ENCODE measurements around the gene AP3D1.
A peak's percentile ranks its signal among the peaks of the same experiment; 100 is the strongest.
"Not testable (repeated sequence)": the region's sequence is repeated elsewhere in the genome, so short reads cannot be mapped to it uniquely, and the experiment has no call there.

AP3D1 gene

DNA sequence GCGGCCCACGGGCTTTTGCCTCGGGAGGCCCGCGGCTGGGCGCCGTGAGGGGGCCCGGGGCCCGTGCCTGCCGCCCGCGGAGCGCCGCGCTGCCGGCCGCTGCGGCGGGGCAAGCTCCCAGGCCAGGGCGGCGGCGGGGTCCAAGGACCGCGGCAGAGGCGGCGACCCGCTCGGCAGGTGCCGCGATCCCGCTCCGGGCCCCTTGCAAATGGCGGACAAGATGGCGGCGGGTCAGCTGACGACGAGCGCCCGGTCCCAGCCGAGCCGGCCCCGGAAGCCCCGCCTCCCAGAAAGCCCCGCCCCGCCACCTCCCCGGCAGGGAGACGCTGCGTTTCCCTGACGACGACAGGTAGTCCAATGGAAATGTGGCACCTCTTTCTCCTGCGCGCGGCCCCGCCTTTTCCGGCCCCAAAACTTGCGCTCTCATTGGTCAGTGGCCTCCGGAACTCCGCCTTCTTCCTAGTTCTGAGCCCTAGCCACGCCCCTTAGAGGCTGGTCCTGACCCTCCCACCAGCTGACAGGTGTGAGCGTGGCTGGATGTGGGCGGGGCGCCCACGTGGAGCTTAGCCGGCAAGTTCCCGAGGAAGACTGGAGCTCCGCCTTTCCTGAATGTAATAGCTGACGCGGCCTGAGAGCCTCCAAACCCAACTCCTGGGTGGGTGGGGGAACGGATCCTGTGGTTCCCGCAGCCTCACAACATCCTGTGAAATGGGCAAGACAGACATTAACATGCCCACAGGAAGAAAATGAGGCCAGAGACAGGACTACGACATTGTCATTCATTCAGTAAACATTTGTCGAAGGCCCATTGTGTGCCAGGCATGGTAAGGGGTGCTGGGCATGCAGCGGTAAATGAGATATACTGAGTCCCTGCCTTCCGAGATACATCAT is at the start of gene AP3D1:
AP3D1 (minus strand) TSS at position 228 of the 891 bp plus-strand sequence. CDS start 232 bp downstream, outside the sequence.
- DNase-seq (ENCODE audit: low read depth in 2 of 2), result peak; percentile 99 to 100

DNA sequence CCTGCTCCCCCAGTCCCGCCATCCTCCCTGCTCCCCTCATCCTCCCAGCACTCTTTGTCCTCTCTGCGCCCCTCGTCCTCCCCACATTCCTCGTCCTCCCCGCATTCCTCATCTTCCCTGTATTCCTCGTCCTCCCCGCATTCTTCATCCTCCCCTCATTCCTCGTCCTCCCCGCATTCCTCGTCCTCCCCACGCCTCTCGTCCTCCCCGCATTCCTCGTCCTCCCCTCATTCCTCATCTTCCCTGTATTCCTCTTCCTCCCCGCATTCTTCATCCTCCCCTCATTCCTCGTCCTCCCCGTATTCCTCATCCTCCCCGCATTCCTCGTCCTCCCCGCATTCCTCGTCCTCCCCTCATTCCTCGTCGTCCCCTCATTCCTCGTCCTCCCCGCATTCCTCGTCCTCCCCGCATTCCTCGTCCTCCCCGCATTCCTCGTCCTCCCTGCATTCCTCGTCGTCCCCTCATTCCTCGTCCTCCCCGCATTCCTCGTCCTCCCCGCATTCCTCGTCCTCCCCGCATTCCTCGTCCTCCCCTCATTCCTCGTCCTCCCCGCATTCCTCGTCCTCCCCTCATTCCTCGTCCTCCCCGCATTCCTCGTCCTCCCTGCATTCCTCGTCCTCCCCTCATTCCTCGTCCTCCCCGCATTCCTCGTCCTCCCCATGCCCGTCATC is 49.4 kb upstream of the AP3D1 start:
- not testable (repeated sequence) for DNase-seq (ENCODE audit: low read depth in 2 of 2)

GRCh38 chr19:2199861-2200623 is 48.7 kb upstream of the AP3D1 start:
- no peak for DNase-seq (ENCODE audit: low read depth in 2 of 2)

DNA sequence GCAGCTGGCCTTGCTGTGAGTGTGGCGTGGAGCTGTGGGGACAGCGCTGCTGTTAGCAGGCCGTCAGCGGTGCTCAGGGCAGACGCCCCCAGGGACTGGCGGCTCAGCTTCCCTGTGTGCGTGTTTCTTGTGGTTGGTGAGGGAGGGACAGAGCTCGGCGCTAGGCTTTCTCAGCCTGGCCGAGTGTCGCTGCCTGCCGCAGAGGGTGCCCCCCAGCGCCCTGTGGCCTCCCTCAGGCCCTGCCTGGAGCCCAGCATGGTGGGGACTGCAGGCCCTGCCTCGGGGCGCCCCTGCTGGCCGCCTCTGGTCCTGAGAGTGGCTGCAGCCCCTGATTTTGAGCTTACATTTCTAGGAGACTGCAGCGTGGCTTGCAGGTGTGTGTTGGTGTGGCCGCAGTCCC is 47.8 kb upstream of the AP3D1 start:
- no peak for DNase-seq (ENCODE audit: low read depth in 2 of 2)

- DNase-seq (ENCODE audit: low read depth in 2 of 2), result no peak
Observed at GRCh38 chr19:2198317-2198716, 47.0 kb upstream of the AP3D1 start.

DNA sequence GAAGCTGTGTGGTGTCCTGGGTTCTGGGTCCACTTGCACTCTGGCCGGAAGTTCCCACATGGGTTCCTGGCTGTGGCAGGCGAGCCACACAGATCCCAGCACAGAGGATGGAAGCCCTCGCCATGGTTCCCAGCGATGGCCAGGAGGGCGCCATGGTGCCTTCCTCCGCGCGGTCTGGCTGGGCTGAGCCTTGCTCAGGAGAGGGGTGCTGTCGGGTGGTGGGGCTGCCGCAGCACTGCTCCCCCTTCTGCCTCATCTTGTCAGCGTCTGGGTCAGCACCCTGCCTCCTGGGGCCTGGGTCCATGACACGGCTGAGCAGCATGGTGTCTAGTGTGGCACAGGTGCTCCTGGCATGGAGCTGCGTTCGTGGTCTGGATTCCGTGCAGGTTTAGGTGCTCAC is 45.9 kb upstream of the AP3D1 start:
- no peak for DNase-seq (ENCODE audit: low read depth in 2 of 2)

DNA sequence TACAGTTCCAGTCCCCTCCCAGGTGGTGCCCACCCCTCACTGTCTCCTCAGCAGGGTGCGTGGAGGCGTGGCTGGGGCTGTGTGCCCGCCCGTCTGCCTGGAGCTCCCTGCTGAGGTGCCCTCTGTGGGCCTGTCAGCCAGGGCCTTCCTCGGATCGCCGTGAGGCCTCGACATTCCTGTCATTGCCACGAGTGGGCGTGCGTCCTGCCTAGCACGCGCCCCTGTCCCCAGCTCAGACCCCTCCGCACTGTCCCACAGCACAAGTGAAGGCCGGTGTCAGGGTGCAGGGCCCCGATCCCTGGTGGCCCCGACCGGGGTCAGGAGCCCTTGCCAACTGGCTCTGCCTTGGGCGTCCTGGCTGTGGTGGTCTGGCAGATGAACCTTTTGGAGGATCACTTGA is 44.5 kb upstream of the AP3D1 start:
- no peak for DNase-seq (ENCODE audit: low read depth in 2 of 2)

DNA sequence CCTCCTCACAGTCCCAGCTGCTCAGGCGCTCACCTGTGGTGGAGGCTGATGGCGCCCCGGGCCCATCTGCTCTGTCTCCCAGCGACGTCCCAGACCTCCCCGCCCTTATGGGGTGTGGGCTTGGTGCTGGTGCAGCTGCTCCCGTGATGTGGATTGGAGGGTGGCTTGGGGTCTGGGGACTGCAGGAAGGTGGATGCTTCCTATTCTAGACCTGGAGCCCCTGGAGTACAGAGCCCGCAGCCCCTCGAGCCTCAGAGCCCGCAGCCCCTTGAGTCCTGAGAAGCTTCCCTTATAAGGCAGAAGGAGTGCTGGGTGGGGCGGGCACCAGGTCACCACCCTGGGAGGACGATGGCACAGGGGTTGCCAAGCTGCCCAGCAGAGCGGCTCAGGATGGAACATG is 44.0 kb upstream of the AP3D1 start:
- no peak for DNase-seq (ENCODE audit: low read depth in 2 of 2)

DNA sequence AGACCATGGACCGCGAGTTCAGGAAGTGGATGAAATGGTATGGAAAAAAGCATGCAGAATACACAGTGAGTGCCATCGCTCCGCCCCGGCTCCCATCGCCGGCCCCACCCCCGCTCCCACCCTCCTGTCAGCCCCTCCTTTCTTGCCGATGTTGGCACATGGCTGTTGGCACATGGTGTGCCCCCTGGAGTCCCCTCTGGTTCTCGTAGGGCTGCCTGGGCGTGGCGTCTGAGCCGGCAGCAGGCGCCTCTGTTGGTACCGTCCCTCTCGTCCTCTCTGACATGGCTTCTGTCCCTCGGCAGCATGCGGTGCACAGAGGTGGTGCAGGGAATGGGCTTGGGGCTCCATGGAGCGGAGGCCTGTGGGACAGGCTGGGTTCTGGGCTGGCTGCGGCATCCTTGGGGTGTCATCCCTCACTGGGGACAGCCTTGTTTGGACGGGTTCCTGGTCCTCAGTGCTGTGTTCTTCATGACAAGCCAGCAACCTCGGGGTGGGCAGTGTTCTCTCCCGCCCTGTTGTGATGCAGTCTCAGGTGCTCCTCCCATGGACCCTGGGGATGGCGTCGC is 43.2 kb upstream of the AP3D1 start:
- no peak for DNase-seq (ENCODE audit: low read depth in 2 of 2)

DNA sequence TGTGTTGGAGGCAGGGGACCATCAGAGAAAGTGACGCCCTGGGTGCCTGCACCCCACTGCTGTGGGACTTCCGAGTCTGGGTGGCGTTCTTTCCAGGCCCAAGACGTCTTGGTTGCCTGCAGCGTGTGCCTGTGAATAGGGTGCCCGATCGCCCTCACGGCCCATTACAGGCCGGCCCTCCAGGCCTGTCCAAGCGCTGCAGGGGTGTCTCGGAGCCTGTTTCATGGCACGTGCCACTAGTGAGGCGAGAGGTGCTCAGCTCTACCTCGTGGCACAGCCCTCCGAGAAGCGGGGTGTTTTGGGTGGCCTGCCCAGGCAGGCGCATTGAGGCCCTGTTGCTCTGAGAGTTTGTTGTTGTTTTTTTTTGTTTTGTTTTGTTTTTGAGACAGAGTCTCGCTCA is 42.4 kb upstream of the AP3D1 start:
- DNase-seq (ENCODE audit: low read depth in 2 of 2), result no peak

- no peak for DNase-seq (ENCODE audit: low read depth in 2 of 2)
Observed at GRCh38 chr19:2192862-2193261, 41.5 kb upstream of the AP3D1 start.

DNA sequence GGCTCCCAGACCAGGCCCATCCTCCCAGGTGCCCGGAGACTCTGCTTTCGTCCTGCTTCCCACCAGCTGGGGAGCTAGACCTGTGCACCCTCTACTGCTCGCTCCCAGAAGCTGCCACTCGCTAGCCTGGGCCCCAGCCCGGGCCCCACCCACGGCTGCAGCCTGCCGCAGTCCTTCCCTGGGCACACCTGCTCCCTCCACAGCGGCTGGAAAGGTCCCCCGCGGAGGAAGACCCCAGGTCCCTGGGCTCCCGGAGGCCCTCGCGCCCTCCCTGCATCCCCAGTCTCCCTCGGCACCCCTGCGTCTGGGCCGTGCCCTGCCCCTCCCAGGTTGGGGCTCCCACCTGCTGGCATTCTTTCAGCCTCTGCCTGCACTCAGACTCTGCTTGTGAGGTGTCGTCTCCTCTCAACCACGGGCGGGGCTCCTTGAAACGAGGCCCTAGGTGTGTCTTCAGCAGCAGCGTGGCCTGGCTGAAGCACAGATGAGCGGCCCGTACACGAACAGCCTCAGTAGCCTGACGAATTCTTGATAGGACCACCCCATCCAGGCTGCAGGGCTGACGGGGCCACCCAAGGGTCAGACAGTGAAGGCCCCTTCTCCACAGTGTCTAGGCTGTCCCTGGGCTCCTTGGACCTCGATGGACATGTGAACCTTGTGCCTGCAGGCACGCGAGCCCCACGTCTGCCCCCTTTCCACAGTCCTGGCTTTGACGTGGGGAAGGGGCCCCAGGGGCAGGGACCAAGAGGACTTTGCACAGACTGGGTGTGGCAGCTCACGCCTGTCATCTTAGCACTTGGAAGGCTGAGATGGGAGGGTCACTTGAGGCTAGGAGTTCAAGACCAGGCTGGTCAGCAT is 40.3 kb upstream of the AP3D1 start:
- no peak for DNase-seq (ENCODE audit: low read depth in 2 of 2)

- DNase-seq (ENCODE audit: low read depth in 2 of 2), result no peak
Observed at GRCh38 chr19:2190848-2191455, 39.6 kb upstream of the AP3D1 start.

GRCh38 chr19:2189880-2190279 is 38.5 kb upstream of the AP3D1 start:
- no peak for DNase-seq (ENCODE audit: low read depth in 2 of 2)

GRCh38 chr19:2188708-2189385 is 37.5 kb upstream of the AP3D1 start:
- no peak for DNase-seq (ENCODE audit: low read depth in 2 of 2)

GRCh38 chr19:2187159-2187558 is 35.8 kb upstream of the AP3D1 start:
- no peak for DNase-seq (ENCODE audit: low read depth in 2 of 2)

GRCh38 chr19:2186071-2186846 is 34.9 kb upstream of the AP3D1 start:
- no peak for DNase-seq (ENCODE audit: low read depth in 2 of 2)

- DNase-seq (ENCODE audit: low read depth in 2 of 2), result no peak
Observed at GRCh38 chr19:2185734-2186070, 34.3 kb upstream of the AP3D1 start.

GRCh38 chr19:2184422-2184975 is 33.1 kb upstream of the AP3D1 start:
- DNase-seq (ENCODE audit: low read depth in 2 of 2), result no peak
